Measurements from ENCODE around the gene KANSL1.

Gene KANSL1

GRCh38 chr17:45986056-45986455 lies 207.2 kb downstream of the KANSL1 start:
- TF ChIP-seq MAX (IDR thresholded peaks at IDR 0.05) (no peak), REST (IDR thresholded peaks at IDR 0.05; ENCODE audit: low read depth) (no peak), USF1 (IDR thresholded peaks at IDR 0.05) (no peak), EP300 (IDR thresholded peaks at IDR 0.05; ENCODE audit: borderline replicate concordance) (no peak), TCF12 (IDR thresholded peaks at IDR 0.05; ENCODE audit: low read depth) (no peak), TAF1 (IDR thresholded peaks at IDR 0.05; ENCODE audit: low read depth) (no peak), CREB1 (IDR thresholded peaks at IDR 0.05; ENCODE audit: low read depth) (no peak), TEAD4 (IDR thresholded peaks at IDR 0.05) (no peak), EGR1 (IDR thresholded peaks at IDR 0.05) (no peak), YY1 (IDR thresholded peaks at IDR 0.05; ENCODE audit: low read depth) (no peak)

- TF ChIP-seq FOXM1 (IDR thresholded peaks at IDR 0.05; ENCODE audit: borderline replicate concordance, low read depth) (no peak), TAF1 (IDR thresholded peaks at IDR 0.05; ENCODE audit: low read depth) (no peak), TCF12 (IDR thresholded peaks at IDR 0.05; ENCODE audit: low read depth) (no peak), RAD21 (IDR thresholded peaks at IDR 0.05; ENCODE audit: low read depth) (no peak), EP300 (IDR thresholded peaks at IDR 0.05; ENCODE audit: borderline replicate concordance) (no peak), USF1 (IDR thresholded peaks at IDR 0.05) (no peak), TEAD4 (IDR thresholded peaks at IDR 0.05) (no peak)
Measured at GRCh38 chr17:45985447-45985846, 207.8 kb downstream of the KANSL1 start.

GRCh38 chr17:45984368-45984767 lies 208.9 kb downstream of the KANSL1 start:
- TF ChIP-seq CREB1 (IDR thresholded peaks at IDR 0.05; ENCODE audit: low read depth) (no peak), TCF12 (IDR thresholded peaks at IDR 0.05; ENCODE audit: low read depth) (no peak), RAD21 (IDR thresholded peaks at IDR 0.05; ENCODE audit: low read depth) (no peak), TAF1 (IDR thresholded peaks at IDR 0.05; ENCODE audit: low read depth) (no peak), REST (IDR thresholded peaks at IDR 0.05; ENCODE audit: low read depth) (no peak), CEBPB (IDR thresholded peaks at IDR 0.05) (no peak), NFIC (IDR thresholded peaks at IDR 0.05) (no peak), FOXM1 (IDR thresholded peaks at IDR 0.05; ENCODE audit: borderline replicate concordance, low read depth) (no peak), TEAD4 (IDR thresholded peaks at IDR 0.05) (no peak), ZBTB7A (IDR thresholded peaks at IDR 0.05; ENCODE audit: low read depth) (no peak)

GRCh38 chr17:45983614-45984310 lies 209.5 kb downstream of the KANSL1 start:
- TF ChIP-seq TAF1 (IDR thresholded peaks at IDR 0.05; ENCODE audit: low read depth) (no peak), REST (IDR thresholded peaks at IDR 0.05; ENCODE audit: low read depth) (no peak), RAD21 (IDR thresholded peaks at IDR 0.05; ENCODE audit: low read depth) (no peak), MAX (IDR thresholded peaks at IDR 0.05) (no peak), EGR1 (IDR thresholded peaks at IDR 0.05) (no peak), TEAD4 (IDR thresholded peaks at IDR 0.05) (no peak), ZBTB7A (IDR thresholded peaks at IDR 0.05; ENCODE audit: low read depth) (no peak), FOXM1 (IDR thresholded peaks at IDR 0.05; ENCODE audit: borderline replicate concordance, low read depth) (no peak), YY1 (IDR thresholded peaks at IDR 0.05; ENCODE audit: low read depth) (no peak), NFIC (IDR thresholded peaks at IDR 0.05) (no peak), EP300 (IDR thresholded peaks at IDR 0.05; ENCODE audit: borderline replicate concordance) (no peak), TCF12 (IDR thresholded peaks at IDR 0.05; ENCODE audit: low read depth) (no peak), USF1 (IDR thresholded peaks at IDR 0.05) (no peak), CREB1 (IDR thresholded peaks at IDR 0.05; ENCODE audit: low read depth) (no peak), CEBPB (IDR thresholded peaks at IDR 0.05) (no peak)
